Epithelial cell of esophagus (primary cell): ENCODE data around the gene KLHL24.

Experiments used
- DNase-seq: peaks from one replicate; pipeline ENCODE4 v3.0.0; 2010; ENCODE audit warnings: low read depth
- H3K4me3 ChIP-seq: 2 replicates; pipeline ENCODE4 v1.5.1; 2011; ENCODE audit warnings: mild to moderate bottlenecking, low read length, control low read depth
- TF ChIP-seq, protein P1 (sequence below): IDR thresholded peaks from 2 replicates; pipeline ENCODE4 v1.5.1; 2011; ENCODE audit warnings: low read depth, mild to moderate bottlenecking, low read length, control low read depth, inconsistent platforms; ENCODE audit not compliant: insufficient read depth; ENCODE audit errors: missing control alignments

KLHL24 gene

DNA sequence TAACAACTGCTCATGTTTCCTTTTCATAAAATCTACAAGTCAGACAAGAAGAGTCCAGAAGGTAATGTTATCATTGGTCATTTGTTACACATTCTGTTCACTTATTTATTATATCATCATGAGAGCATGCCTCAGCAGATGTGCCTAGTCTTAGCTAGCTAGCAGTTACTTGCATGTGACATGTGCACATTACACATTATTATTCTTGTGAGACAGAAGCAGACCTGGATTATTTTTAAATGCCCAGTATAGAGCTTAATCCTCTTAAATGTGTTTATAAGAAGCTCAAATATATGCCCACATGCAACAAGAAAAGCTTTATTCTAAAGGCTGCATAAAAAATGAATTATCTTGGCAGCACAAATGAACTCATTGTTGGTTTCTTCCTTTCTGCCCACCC lies 74.8 kb downstream of the KLHL24 start:
- H3K4me3 ChIP-seq: no peak overlapping the region
- DNase-seq: no peak
- TF ChIP-seq, protein P1, sequence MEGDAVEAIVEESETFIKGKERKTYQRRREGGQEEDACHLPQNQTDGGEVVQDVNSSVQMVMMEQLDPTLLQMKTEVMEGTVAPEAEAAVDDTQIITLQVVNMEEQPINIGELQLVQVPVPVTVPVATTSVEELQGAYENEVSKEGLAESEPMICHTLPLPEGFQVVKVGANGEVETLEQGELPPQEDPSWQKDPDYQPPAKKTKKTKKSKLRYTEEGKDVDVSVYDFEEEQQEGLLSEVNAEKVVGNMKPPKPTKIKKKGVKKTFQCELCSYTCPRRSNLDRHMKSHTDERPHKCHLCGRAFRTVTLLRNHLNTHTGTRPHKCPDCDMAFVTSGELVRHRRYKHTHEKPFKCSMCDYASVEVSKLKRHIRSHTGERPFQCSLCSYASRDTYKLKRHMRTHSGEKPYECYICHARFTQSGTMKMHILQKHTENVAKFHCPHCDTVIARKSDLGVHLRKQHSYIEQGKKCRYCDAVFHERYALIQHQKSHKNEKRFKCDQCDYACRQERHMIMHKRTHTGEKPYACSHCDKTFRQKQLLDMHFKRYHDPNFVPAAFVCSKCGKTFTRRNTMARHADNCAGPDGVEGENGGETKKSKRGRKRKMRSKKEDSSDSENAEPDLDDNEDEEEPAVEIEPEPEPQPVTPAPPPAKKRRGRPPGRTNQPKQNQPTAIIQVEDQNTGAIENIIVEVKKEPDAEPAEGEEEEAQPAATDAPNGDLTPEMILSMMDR: no peak

DNA sequence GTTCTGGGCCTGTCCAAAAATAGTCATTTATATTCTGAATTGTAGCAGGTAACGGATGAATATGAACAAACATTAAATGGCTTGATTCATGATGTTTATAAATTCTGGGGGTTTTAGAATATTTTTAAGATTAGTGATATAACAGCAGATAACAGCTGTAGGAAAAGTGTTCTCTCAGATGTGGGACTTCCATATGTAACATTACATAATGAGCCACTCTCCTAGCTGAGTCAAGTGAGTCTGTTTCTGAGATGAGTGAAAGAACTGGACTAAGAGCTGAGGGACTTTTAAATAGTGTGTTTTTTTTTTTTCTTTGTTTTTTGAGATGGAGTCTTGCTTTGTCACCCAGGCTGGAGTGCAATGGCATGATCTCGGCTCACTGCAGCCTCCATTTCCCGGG lies 76.1 kb downstream of the KLHL24 start:
- DNase-seq: no peak
- TF ChIP-seq, protein P1: no peak
- H3K4me3 ChIP-seq: no peak overlapping the region

DNA sequence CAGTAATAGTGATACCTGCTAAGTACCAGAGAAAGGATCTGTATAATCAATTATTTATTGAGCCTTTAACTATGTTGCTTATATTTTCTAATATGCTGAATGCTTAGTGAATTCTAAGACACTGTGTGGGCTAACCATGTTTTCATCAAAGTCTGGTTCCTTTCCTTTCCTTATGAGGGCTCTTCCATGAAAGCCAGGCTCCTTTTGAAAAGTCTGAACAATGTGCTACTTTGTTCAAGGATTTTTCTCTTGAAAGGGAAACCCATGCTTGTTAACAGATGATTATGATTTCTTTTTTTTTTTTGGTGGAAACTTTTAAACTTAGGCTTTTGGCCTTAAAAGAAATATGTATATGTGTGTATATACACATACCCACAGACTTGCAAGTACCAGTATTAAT lies 79.2 kb downstream of the KLHL24 start:
- no peak for DNase-seq
- H3K4me3 ChIP-seq: no peak overlapping the region
- TF ChIP-seq, protein P1: no peak

DNA sequence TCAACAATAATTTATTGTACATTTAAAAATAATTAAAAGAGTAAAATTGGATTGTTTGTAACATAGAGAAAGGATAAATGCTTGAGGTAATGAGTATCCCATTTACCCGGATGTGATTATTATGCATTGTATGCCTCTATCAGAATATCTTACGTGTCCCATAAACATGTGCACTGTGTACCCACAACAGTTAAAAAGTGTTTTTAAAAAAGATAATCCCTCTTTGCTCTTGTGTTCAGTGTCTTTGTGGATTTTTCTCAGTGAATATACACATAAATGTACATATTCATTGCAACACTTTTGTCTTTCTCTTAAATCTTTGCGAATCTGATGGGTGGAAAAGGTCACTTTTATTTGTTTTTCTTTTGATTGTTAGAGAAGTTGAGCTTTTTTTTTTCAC lies 82.6 kb downstream of the KLHL24 start:
- no peak overlapping the region for H3K4me3 ChIP-seq

DNA sequence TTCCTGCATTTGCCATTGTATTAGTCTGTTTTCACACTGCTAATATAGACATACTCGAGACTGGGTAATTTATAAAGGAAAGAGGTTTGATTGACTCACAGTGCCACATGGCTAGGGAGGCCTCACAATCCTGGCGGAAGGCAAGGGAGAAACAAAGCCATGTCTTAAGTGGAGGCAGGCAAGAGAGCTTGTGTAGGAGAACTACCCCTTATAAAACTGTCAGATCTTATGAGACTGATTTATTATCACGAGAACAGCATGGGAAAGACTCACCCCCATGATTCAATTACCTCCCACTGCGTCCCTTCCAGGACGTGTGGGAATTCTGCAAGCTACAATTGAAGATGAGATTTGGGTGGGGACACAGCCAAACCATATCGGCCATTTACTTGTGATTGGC lies 90.0 kb downstream of the KLHL24 start:
- no peak overlapping the region for H3K4me3 ChIP-seq
- TF ChIP-seq, protein P1: no peak
- DNase-seq: no peak

More for the DNA sequence above, 82.6 kb downstream of the KLHL24 start:
- TF ChIP-seq, protein P1: no peak
- DNase-seq: no peak

DNA sequence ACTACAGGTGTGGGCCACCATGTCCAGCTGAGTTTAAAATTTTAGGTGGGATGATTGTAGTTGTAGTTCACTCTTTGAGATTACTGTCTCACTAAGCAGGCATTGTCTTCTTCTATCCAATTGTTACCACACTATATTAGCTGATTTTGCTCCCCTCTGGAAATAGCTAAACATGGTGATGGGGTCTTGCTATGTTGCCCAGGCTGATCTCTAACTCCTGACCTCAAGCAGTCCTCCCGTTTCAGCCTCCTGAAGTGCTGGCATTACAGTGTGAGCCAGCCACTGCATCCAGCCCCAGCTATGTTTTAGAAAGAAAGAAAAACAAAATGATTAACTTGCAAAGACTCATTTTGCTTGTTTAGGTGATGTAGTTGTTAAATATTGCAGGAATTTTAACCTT lies 92.8 kb downstream of the KLHL24 start:
- no peak overlapping the region for H3K4me3 ChIP-seq
- TF ChIP-seq, protein P1: no peak
- DNase-seq: no peak

DNA sequence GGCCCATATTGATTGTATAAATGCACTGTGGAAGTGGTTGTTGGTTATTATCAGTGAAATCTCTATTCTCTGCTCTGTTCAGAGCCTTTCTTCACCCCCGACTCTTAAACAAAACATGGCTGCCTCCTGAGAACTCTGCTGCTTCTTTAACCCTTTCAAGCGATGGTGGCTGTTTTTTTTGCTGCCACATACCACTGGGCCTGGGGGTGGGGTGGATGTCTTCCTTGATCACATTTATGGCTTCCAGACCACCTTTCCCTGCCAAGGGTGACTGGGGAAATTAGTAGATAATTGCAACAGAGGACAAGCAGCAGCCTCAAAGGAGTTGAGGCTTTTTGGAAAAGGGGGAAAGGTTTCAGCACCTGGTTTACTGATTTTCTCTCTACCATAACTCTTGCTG lies 94.9 kb downstream of the KLHL24 start:
- no peak for DNase-seq
- no peak overlapping the region for H3K4me3 ChIP-seq
- TF ChIP-seq, protein P1: no peak
